H9 (cell line): ENCODE results near the gene OR56A3. TPM values are rescaled to one million over a fixed set of nuclear protein-coding genes. Genes with fewer than 3 reads are reported as not detected.

Experiments used
- DNase-seq: peaks from one replicate; pipeline ENCODE4 v3.0.0-alpha.2; 2017
- H2AFZ ChIP-seq: one replicate; pipeline ENCODE4 v1.6.1; 2013; ENCODE audit warnings: mild to moderate bottlenecking, low read length, control low read depth, moderate library complexity
- H2AK5ac ChIP-seq: 2 replicates; pipeline ENCODE4 v1.6.1; 2013; ENCODE audit warnings: low read length, control low read depth, mixed read lengths; ENCODE audit not compliant: insufficient read length
- H2BK120ac ChIP-seq: one replicate; pipeline ENCODE4 v1.6.1; 2013; ENCODE audit warnings: low read depth, mild to moderate bottlenecking, low read length, control low read depth, inconsistent platforms; ENCODE audit not compliant: poor library complexity, severe bottlenecking
- H2BK12ac ChIP-seq: 2 replicates; pipeline ENCODE4 v1.6.1; 2013; ENCODE audit warnings: low read length, control low read depth, mixed read lengths, low read depth; ENCODE audit not compliant: insufficient read length
- H2BK15ac ChIP-seq: 2 replicates; pipeline ENCODE4 v1.6.1; 2013; ENCODE audit warnings: low read depth, low read length, control low read depth
- H2BK20ac ChIP-seq: one replicate; pipeline ENCODE4 v1.6.1; 2013; ENCODE audit warnings: low read depth, mild to moderate bottlenecking, low read length, control low read depth, inconsistent platforms; ENCODE audit not compliant: poor library complexity, severe bottlenecking
- H2BK5ac ChIP-seq: 2 replicates; pipeline ENCODE4 v1.6.1; 2013; ENCODE audit warnings: low read length, control low read depth, mixed read lengths; ENCODE audit not compliant: insufficient read length
- H3K14ac ChIP-seq: 2 replicates; pipeline ENCODE4 v1.6.1; 2013; ENCODE audit warnings: low read length, control low read depth; ENCODE audit not compliant: insufficient read depth
- H3K18ac ChIP-seq: 2 replicates; pipeline ENCODE4 v1.6.1; 2013; ENCODE audit warnings: low read depth, mild to moderate bottlenecking, mixed read lengths, low read length, control low read depth; ENCODE audit not compliant: insufficient read length
- H3K23ac ChIP-seq: 2 replicates; pipeline ENCODE4 v1.6.1; 2013; ENCODE audit warnings: low read length, control low read depth, mixed read lengths, low read depth; ENCODE audit not compliant: insufficient read length
- H3K23me2 ChIP-seq: 2 replicates; pipeline ENCODE4 v1.6.1; 2013; ENCODE audit warnings: low read depth, mild to moderate bottlenecking, mixed read lengths, low read length, control low read depth; ENCODE audit not compliant: insufficient read length, poor library complexity, severe bottlenecking
- H3K27ac ChIP-seq: 2 replicates; pipeline ENCODE4 v1.5.1; 2013; ENCODE audit warnings: low read length, control low read depth, mixed read lengths, low read depth; ENCODE audit not compliant: insufficient read length
- H3K27me3 ChIP-seq: 2 replicates; pipeline ENCODE4 v1.6.1; 2013; ENCODE audit warnings: low read length, control low read depth, inconsistent platforms; ENCODE audit not compliant: insufficient read depth
- H3K4ac ChIP-seq: 2 replicates; pipeline ENCODE4 v1.6.1; 2013; ENCODE audit warnings: low read depth, mild to moderate bottlenecking, control low read depth, inconsistent platforms, low read length, moderate library complexity
- H3K4me1 ChIP-seq: 2 replicates; pipeline ENCODE4 v1.6.1; 2013; ENCODE audit warnings: low read length, control low read depth, inconsistent platforms; ENCODE audit not compliant: insufficient read depth
- H3K4me2 ChIP-seq: 2 replicates; pipeline ENCODE4 v1.6.1; 2013; ENCODE audit warnings: low read length, control low read depth, mixed read lengths; ENCODE audit not compliant: insufficient read length, insufficient read depth
- H3K56ac ChIP-seq: 2 replicates; pipeline ENCODE4 v1.6.1; 2013; ENCODE audit warnings: low read depth, mild to moderate bottlenecking, mixed read lengths, low read length, control low read depth; ENCODE audit not compliant: insufficient read length
- H3K79me1 ChIP-seq: 2 replicates; pipeline ENCODE4 v1.6.1; 2013; ENCODE audit warnings: low read depth, mild to moderate bottlenecking, moderate library complexity, low read length, control low read depth, inconsistent platforms; ENCODE audit not compliant: insufficient read depth, poor library complexity, severe bottlenecking
- H3K79me2 ChIP-seq: 2 replicates; pipeline ENCODE4 v1.6.1; 2013; ENCODE audit warnings: low read length, control low read depth, inconsistent platforms; ENCODE audit not compliant: insufficient read depth
- H3K9ac ChIP-seq: 2 replicates; pipeline ENCODE4 v1.6.1; 2013; ENCODE audit warnings: low read length, control low read depth, mixed read lengths; ENCODE audit not compliant: insufficient read length; ENCODE audit errors: extremely low read depth
- H3K9me3 ChIP-seq: one replicate; pipeline ENCODE4 v1.6.1; 2013; ENCODE audit warnings: low read depth, low read length, inconsistent platforms; ENCODE audit not compliant: control insufficient read depth
- H3T11ph ChIP-seq: one replicate; pipeline ENCODE4 v1.6.1; 2013; ENCODE audit warnings: mild to moderate bottlenecking, low read length, control low read depth, inconsistent platforms
- H4K20me1 ChIP-seq: one replicate; pipeline ENCODE4 v1.6.1; 2013; ENCODE audit not compliant: control insufficient read depth, insufficient read length, insufficient read depth
- H4K5ac ChIP-seq: 2 replicates; pipeline ENCODE4 v1.6.1; 2013; ENCODE audit warnings: low read depth, mild to moderate bottlenecking, mixed read lengths, low read length, control low read depth; ENCODE audit not compliant: insufficient read length
- H4K8ac ChIP-seq: replicated peaks from 2 replicates; pipeline ENCODE4 v1.6.1; 2013; ENCODE audit warnings: low read length, control low read depth, mixed read lengths, low read depth; ENCODE audit not compliant: insufficient read length
- H4K91ac ChIP-seq: 2 replicates; pipeline ENCODE4 v1.6.1; 2013; ENCODE audit warnings: low read depth, mild to moderate bottlenecking, moderate library complexity, mixed read lengths, low read length, control low read depth; ENCODE audit not compliant: insufficient read length
- H3K27ac Mint-ChIP-seq, 3 experiments: 2 replicates in 2 of 3; 3 replicates in 1 of 3; pipeline ENCODE4 v1.8.0; 2020 to 2021; ENCODE audit warnings: mixed read lengths in 3 of 3, mild to moderate bottlenecking in 1 of 3, moderate library complexity in 1 of 3
- H3K27me3 Mint-ChIP-seq: 2 replicates; pipeline ENCODE4 v1.8.0; 2021; ENCODE audit warnings: low read depth, mild to moderate bottlenecking, moderate library complexity, mixed read lengths
- H3K36me3 Mint-ChIP-seq, 3 experiments: 2 replicates in 2 of 3; 3 replicates in 1 of 3; pipeline ENCODE4 v1.8.0; 2020 to 2021; ENCODE audit warnings: low read depth in 3 of 3, mixed read lengths in 3 of 3; ENCODE audit not compliant: insufficient read depth in 1 of 3
- H3K4me1 Mint-ChIP-seq, 2 experiments: 2 replicates each; pipeline ENCODE4 v1.8.0; 2020; ENCODE audit warnings: mixed read lengths in 2 of 2
- H3K4me3 Mint-ChIP-seq, 2 experiments: 2 replicates in 1 of 2; 3 replicates in 1 of 2; pipeline ENCODE4 v1.8.0; 2020 to 2021; ENCODE audit warnings: mild to moderate bottlenecking in 2 of 2, mixed read lengths in 2 of 2, moderate library complexity in 1 of 2
- H3K9me3 Mint-ChIP-seq, 2 experiments: 2 replicates in 1 of 2; 3 replicates in 1 of 2; pipeline ENCODE4 v1.8.0; 2020; ENCODE audit warnings: mild to moderate bottlenecking in 2 of 2, mixed read lengths in 2 of 2, moderate library complexity in 1 of 2
- WGBS: extraction: QIAGEN DNeasy Blood & Tissue Kit; methylation state at CpG from one replicate; pipeline ENCODE4 v1.1.7; 2013; ENCODE audit warnings: missing lambda C conversion rate, low lambda C conversion rate, mixed read lengths; ENCODE audit not compliant: insufficient read length; ENCODE audit errors: extremely low coverage; 5-methylcytosine and 5-hydroxymethylcytosine counted together
- total RNA-seq: library from RNA; stranded (reverse); gene quantifications from 2 replicates; pipeline ENCODE4 v1.2.1, GENCODE V29; 2021
- TF ChIP-seq, protein P1 (sequence below): fragments of 200-600 bp; sonication (generic); conservative IDR thresholded peaks from 3 replicates; pipeline ENCODE4 v1.8.0; 2021; ENCODE audit warnings: antibody characterized with exemption, mild to moderate bottlenecking

OR56A3 gene
- total RNA-seq, 1 experiment from 2014 or later: not detected

DNA sequence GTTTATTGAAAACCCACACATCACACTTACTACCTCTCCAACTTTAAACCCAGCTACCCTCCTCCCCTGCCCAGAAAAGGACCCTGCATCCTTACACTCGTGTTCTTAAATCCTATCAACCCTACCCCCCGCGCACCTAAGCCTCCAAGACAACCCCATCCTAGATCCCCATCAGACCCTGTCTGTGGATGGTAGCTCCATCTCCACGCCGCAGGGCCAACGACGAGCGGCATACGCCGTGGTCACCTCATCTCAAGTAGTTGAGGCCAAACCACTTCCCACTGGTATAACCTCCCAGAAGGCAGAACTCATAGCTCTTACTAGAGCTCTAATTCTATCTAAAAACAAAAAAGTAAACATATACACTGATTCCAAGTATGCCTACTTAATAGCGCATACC, 9.4 kb upstream of the OR56A3 start:
- no peaks in the 10 kb centered on the region for H3K79me1 ChIP-seq
- Mint-ChIP-seq H3K36me3 (peaks cover 18 to 44% (median 25%) of the 10 kb centered on the region in 3 experiments), H3K9me3 (peaks cover 41 to 48% of the 10 kb centered on the region in 2 experiments), H3K4me1 (no peaks in the 10 kb centered on the region), H3K27me3 (peaks cover 1% of the 10 kb centered on the region), H3K4me3 (no peak overlapping the region; a peak in 1 of 5 replicates), H3K27ac (no peak overlapping the region)
- H3K79me2 ChIP-seq: no peaks in the 10 kb centered on the region
- WGBS: no CpG with 5 or more reads among the region's 11 CpGs
- no peak overlapping the region for H2BK12ac ChIP-seq
- H3K14ac ChIP-seq: no peak overlapping the region
- TF ChIP-seq, protein P1, sequence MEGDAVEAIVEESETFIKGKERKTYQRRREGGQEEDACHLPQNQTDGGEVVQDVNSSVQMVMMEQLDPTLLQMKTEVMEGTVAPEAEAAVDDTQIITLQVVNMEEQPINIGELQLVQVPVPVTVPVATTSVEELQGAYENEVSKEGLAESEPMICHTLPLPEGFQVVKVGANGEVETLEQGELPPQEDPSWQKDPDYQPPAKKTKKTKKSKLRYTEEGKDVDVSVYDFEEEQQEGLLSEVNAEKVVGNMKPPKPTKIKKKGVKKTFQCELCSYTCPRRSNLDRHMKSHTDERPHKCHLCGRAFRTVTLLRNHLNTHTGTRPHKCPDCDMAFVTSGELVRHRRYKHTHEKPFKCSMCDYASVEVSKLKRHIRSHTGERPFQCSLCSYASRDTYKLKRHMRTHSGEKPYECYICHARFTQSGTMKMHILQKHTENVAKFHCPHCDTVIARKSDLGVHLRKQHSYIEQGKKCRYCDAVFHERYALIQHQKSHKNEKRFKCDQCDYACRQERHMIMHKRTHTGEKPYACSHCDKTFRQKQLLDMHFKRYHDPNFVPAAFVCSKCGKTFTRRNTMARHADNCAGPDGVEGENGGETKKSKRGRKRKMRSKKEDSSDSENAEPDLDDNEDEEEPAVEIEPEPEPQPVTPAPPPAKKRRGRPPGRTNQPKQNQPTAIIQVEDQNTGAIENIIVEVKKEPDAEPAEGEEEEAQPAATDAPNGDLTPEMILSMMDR: no peak
- H3K56ac ChIP-seq: no peak overlapping the region
- H3K9me3 ChIP-seq: no peaks in the 10 kb centered on the region
- no peak overlapping the region for H2AK5ac ChIP-seq
- no peak overlapping the region for H3K4me2 ChIP-seq
- H2AFZ ChIP-seq: no peak overlapping the region
- no peak overlapping the region for H3K18ac ChIP-seq
- DNase-seq: no peak
- H3K27me3 ChIP-seq: no peaks in the 10 kb centered on the region
- no peak overlapping the region for H4K91ac ChIP-seq
- H2BK5ac ChIP-seq: no peak overlapping the region
- peaks cover 2% of the 10 kb centered on the region for H3K23me2 ChIP-seq
- H3K4me1 ChIP-seq: no peaks in the 10 kb centered on the region
- no peak overlapping the region for H3K27ac ChIP-seq
- no peak overlapping the region for H3T11ph ChIP-seq
- H3K4ac ChIP-seq: no peak overlapping the region
- no peaks in the 10 kb centered on the region for H4K20me1 ChIP-seq
- H2BK120ac ChIP-seq: no peak overlapping the region
- H4K5ac ChIP-seq: no peak overlapping the region
- no peak overlapping the region for H2BK15ac ChIP-seq
- H3K23ac ChIP-seq: no peak overlapping the region
- no peak overlapping the region for H4K8ac ChIP-seq
- H3K9ac ChIP-seq: no peak overlapping the region
- no peak overlapping the region for H2BK20ac ChIP-seq
